HepG2 (cell line): ENCODE measurements around the gene PRSS53. TPM values are rescaled to one million over a fixed set of nuclear protein-coding genes. Genes with fewer than 3 reads are reported as not detected.

ENCODE experiments used
- BORCS8-MEF2B ChIP-seq: sonication (generic); formaldehyde crosslinking; IDR thresholded peaks from 2 replicates; pipeline ENCODE4 v1.8.0; 2022; ENCODE audit warnings: mild to moderate bottlenecking, missing genetic modification reagents
- DNMT3B ChIP-seq: conservative IDR thresholded peaks from 2 replicates; pipeline ENCODE4 v1.6.1; 2016; ENCODE audit warnings: missing biosample characterization, control low read depth
- DR1 ChIP-seq: sonication (generic); formaldehyde crosslinking; IDR thresholded peaks from 2 replicates; pipeline ENCODE4 v1.8.0; 2021; ENCODE audit warnings: mild to moderate bottlenecking, missing genetic modification reagents, inconsistent platforms
- GABPA ChIP-seq, 2 experiments: IDR thresholded peaks; 2 replicates each; pipeline ENCODE4 v1.6.1; 2011 to 2016; ENCODE audit warnings: low read depth in 2 of 2, low read length in 1 of 2, missing biosample characterization in 1 of 2, missing genetic modification characterization in 1 of 2
- GTF2F1 ChIP-seq: fragments of 150-350 bp; IDR thresholded peaks from 2 replicates; pipeline ENCODE4 v1.6.1; 2014; ENCODE audit warnings: low read length
- KDM4B ChIP-seq: sonication (generic); formaldehyde crosslinking; IDR thresholded peaks from 2 replicates; pipeline ENCODE4 v1.4.0; 2020; ENCODE audit warnings: missing genetic modification reagents
- MXI1 ChIP-seq: IDR thresholded peaks from 3 replicates; pipeline ENCODE4 v1.6.1; 2012; ENCODE audit warnings: low read depth, low read length, inconsistent platforms, borderline replicate concordance
- NPAS2 ChIP-seq: sonication (generic); formaldehyde crosslinking; IDR thresholded peaks from 2 replicates; pipeline ENCODE4 v1.8.0; 2022; ENCODE audit warnings: mild to moderate bottlenecking, missing genetic modification reagents, borderline replicate concordance
- RARA ChIP-seq: IDR thresholded peaks from 2 replicates; pipeline ENCODE4 v1.6.1; 2016; ENCODE audit warnings: missing genetic modification reagents, missing compliant biosample characterization
- SALL2 ChIP-seq: sonication (generic); formaldehyde crosslinking; IDR thresholded peaks from 2 replicates; pipeline ENCODE4 v1.8.1; 2023; ENCODE audit warnings: mild to moderate bottlenecking, missing genetic modification reagents, inconsistent platforms
- TAF1 ChIP-seq: sonication (generic); formaldehyde crosslinking; IDR thresholded peaks from 2 replicates; pipeline ENCODE4 v1.4.0; 2020; ENCODE audit warnings: missing genetic modification reagents
- U2AF1 ChIP-seq: fragments of 200-400 bp; formaldehyde crosslinking; optimal IDR thresholded peaks from 2 replicates; pipeline ENCODE3; 2017; ENCODE audit warnings: mild to moderate bottlenecking, low read depth, low read length
- ZNF101 ChIP-seq: sonication (generic); formaldehyde crosslinking; IDR thresholded peaks from 2 replicates; pipeline ENCODE4 v1.4.0; 2020; ENCODE audit warnings: mild to moderate bottlenecking, low read depth, missing genetic modification reagents, borderline replicate concordance
- ZNF160 ChIP-seq: sonication (generic); formaldehyde crosslinking; IDR thresholded peaks from 2 replicates; pipeline ENCODE4 v1.8.0; 2022; ENCODE audit warnings: mild to moderate bottlenecking, inconsistent platforms, missing genetic modification reagents
- ZNF572 ChIP-seq: sonication (generic); formaldehyde crosslinking; IDR thresholded peaks from 2 replicates; pipeline ENCODE4 v1.5.1; 2020; ENCODE audit warnings: mild to moderate bottlenecking, missing genetic modification reagents
- ZNF678 ChIP-seq: sonication (generic); formaldehyde crosslinking; IDR thresholded peaks from 2 replicates; pipeline ENCODE4 v1.4.0; 2020; ENCODE audit warnings: mild to moderate bottlenecking, missing genetic modification reagents
- ZNF703 ChIP-seq: sonication (generic); formaldehyde crosslinking; IDR thresholded peaks from 2 replicates; pipeline ENCODE4 v1.5.1; 2020; ENCODE audit warnings: missing genetic modification reagents, mild to moderate bottlenecking, moderate library complexity, borderline replicate concordance
- ZNF776 ChIP-seq: sonication (generic); formaldehyde crosslinking; IDR thresholded peaks from 2 replicates; pipeline ENCODE4 v1.4.0; 2020; ENCODE audit warnings: mild to moderate bottlenecking, missing genetic modification reagents
- ZNF839 ChIP-seq: sonication (generic); formaldehyde crosslinking; IDR thresholded peaks from 2 replicates; pipeline ENCODE4 v1.4.0; 2020; ENCODE audit warnings: missing genetic modification reagents, mild to moderate bottlenecking, borderline replicate concordance
- polyA plus RNA-seq, 8 experiments: library from polyadenylated mRNA; depleted of rRNA in 3 of 8; stranded (reverse) in 7 of 8; unstranded in 1 of 8; fragments of >200 nt; fragmentation: Illumina TruSeq in 4 of 8; extraction: Trizol in 4 of 8; gene quantifications; 2 replicates each; pipeline versions ENCODE4 v1.2.1 to v1.2.3, GENCODE V29; 2011 to 2016; ENCODE audit warnings: low read depth in 4 of 8, missing spikeins in 1 of 8, mixed read lengths in 1 of 8; ENCODE audit not compliant: insufficient read depth in 1 of 8
- total RNA-seq, 5 experiments: library from RNA; depleted of rRNA; stranded (reverse); fragments of >200 nt; fragmentation: Illumina TruSeq; extraction: Trizol; gene quantifications; 2 replicates each; pipeline ENCODE4 v1.2.3, GENCODE V29; 2016; ENCODE audit warnings: low read depth in 1 of 5
- TF ChIP-seq, protein P1 (sequence below): sonication (generic); formaldehyde crosslinking; IDR thresholded peaks from 2 replicates; pipeline ENCODE4 v1.4.0; 2020; ENCODE audit warnings: mild to moderate bottlenecking, missing genetic modification reagents
- TF ChIP-seq, protein P2 (sequence below): sonication (generic); formaldehyde crosslinking; IDR thresholded peaks from 2 replicates; pipeline ENCODE4 v1.5.0; 2020; ENCODE audit warnings: missing genetic modification reagents
- TF ChIP-seq, protein P3 (sequence below): IDR thresholded peaks from 2 replicates; pipeline ENCODE4 v1.6.1; 2016
- TF ChIP-seq, protein P4 (sequence below): fragments of 450-650 bp; IDR thresholded peaks from 2 replicates; pipeline ENCODE4 v1.6.1; 2017; ENCODE audit warnings: mild to moderate bottlenecking

Gene PRSS53
- total and polyA plus RNA-seq, 2 of the 13 experiments (the other 11 are each of a cell fraction or from before 2014, with no cell fraction given), result 2.2 to 7.4 TPM

DNA sequence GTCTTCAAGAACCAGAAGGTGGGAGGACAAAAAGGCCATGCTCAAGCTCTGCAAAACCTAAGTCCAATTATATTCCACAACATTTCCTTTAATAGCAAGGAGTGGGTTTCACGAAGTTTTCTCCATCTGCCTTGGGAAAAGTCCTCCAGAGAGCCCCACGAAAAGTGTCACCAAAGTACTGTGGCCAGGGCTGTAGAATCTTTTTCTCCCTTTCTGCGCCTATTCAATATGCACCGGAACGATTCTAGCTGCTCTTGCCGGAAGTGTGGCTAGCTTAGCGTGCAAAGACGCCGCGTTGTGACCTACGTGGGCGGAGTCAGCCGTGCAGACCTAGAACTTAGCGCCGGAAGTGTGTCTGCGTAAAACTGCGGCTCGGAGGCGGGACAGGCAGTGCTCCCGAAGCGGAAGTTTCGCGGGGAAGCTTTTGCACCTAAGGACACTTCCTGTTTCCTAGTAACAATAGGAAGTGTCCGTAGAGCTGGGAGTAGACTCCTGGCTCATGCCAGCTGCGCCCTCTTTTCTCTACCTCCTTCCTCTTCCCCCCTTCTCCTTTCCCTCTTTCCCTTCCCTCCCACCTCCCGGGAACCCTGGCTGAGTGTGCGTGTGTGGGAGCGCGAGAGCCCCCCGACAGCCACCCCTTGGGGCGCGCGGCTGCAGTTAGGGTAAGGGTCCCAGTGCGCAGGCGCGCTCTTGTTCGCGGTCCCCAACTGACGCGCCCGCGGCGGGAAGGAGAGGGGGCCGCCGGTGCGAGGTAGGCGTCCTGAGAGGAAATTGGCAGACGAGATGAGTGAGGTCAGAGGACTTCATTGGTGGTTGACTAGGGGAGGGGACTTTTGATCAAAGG is 14.6 kb downstream of the PRSS53 start, which contains the start of the genes ZNF646 and ZNF668 (continued):
- TF ChIP-seq GABPA (IDR thresholded peaks at IDR 0.05; ENCODE audit: low read depth, low read length) (peak; percentile 96), GABPA (CRISPR knock-in tag; IDR thresholded peaks at IDR 0.05; ENCODE audit: low read depth) (peak; percentile 98), GTF2F1 (0 out of 2 replicates have a peak, but pooled peaks have one; percentile 58), ZNF703 (no peak), SALL2 (CRISPR knock-in tag) (peak; percentile 90; the same call in 1 of the 2 replicates), KDM4B (CRISPR knock-in tag) (peak; percentile 74; the same call in 1 of the 2 replicates), MXI1 (peak; percentile 80; the same call in 1 of the 3 replicates), ZNF776 (no peak; the same call in 1 of the 2 replicates), ZNF572 (peak; percentile 99), BORCS8-MEF2B (peak; percentile 78; the same call in 1 of the 2 replicates), DNMT3B (CRISPR knock-in tag) (peak; percentile 85), DR1 (CRISPR knock-in tag) (peak; percentile 68), NPAS2 (CRISPR knock-in tag) (no peak), ZNF839 (no peak), U2AF1 (peak; percentile 81), ZNF678 (CRISPR knock-in tag) (no peak), RARA (peak; percentile 37; the same call in 1 of the 2 replicates), ZNF101 (0 out of 2 replicates have a peak, but pooled peaks have one; percentile 62), TAF1 (peak; percentile 65), ZNF160 (peak; percentile 37; the same call in 1 of the 2 replicates)
- TF ChIP-seq, protein P1, sequence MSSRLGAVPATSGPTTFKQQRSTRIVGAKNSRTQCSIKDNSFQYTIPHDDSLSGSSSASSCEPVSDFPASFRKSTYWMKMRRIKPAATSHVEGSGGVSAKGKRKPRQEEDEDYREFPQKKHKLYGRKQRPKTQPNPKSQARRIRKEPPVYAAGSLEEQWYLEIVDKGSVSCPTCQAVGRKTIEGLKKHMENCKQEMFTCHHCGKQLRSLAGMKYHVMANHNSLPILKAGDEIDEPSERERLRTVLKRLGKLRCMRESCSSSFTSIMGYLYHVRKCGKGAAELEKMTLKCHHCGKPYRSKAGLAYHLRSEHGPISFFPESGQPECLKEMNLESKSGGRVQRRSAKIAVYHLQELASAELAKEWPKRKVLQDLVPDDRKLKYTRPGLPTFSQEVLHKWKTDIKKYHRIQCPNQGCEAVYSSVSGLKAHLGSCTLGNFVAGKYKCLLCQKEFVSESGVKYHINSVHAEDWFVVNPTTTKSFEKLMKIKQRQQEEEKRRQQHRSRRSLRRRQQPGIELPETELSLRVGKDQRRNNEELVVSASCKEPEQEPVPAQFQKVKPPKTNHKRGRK (CRISPR knock-in tag), result no peak
- TF ChIP-seq, protein P2, sequence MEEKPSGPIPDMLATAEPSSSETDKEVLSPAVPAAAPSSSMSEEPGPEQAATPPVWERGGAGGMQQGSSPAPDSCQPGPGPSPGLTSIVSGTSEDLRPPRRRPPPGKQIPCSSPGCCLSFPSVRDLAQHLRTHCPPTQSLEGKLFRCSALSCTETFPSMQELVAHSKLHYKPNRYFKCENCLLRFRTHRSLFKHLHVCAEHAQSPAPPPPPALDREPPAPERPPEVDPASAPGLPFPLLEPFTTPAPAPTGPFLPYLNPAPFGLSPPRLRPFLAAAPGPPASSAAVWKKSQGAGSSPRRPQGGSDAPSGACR (CRISPR knock-in tag), result 0 out of 2 replicates have a peak, but pooled peaks have one; percentile 43
- TF ChIP-seq, protein P3, sequence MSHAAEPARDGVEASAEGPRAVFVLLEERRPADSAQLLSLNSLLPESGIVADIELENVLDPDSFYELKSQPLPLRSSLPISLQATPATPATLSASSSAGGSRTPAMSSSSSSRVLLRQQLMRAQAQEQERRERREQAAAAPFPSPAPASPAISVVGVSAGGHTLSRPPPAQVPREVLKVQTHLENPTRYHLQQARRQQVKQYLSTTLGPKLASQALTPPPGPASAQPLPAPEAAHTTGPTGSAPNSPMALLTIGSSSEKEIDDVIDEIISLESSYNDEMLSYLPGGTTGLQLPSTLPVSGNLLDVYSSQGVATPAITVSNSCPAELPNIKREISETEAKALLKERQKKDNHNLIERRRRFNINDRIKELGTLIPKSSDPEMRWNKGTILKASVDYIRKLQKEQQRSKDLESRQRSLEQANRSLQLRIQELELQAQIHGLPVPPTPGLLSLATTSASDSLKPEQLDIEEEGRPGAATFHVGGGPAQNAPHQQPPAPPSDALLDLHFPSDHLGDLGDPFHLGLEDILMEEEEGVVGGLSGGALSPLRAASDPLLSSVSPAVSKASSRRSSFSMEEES, result peak; percentile 7; the same call in 1 of the 2 replicates
- TF ChIP-seq, protein P4, sequence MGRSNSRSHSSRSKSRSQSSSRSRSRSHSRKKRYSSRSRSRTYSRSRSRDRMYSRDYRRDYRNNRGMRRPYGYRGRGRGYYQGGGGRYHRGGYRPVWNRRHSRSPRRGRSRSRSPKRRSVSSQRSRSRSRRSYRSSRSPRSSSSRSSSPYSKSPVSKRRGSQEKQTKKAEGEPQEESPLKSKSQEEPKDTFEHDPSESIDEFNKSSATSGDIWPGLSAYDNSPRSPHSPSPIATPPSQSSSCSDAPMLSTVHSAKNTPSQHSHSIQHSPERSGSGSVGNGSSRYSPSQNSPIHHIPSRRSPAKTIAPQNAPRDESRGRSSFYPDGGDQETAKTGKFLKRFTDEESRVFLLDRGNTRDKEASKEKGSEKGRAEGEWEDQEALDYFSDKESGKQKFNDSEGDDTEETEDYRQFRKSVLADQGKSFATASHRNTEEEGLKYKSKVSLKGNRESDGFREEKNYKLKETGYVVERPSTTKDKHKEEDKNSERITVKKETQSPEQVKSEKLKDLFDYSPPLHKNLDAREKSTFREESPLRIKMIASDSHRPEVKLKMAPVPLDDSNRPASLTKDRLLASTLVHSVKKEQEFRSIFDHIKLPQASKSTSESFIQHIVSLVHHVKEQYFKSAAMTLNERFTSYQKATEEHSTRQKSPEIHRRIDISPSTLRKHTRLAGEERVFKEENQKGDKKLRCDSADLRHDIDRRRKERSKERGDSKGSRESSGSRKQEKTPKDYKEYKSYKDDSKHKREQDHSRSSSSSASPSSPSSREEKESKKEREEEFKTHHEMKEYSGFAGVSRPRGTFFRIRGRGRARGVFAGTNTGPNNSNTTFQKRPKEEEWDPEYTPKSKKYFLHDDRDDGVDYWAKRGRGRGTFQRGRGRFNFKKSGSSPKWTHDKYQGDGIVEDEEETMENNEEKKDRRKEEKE, result no peak
